Neural cell (in vitro differentiated cells): ENCODE data around the gene IGSF11. TPM values are rescaled to one million over a fixed set of nuclear protein-coding genes. Genes with fewer than 3 reads are reported as not detected.

Source experiments
- H2AFZ ChIP-seq: fragments of 200-600, 300-800 bp; sonication (generic), shearing (Covaris generic); 2 replicates; pipeline ENCODE4 v1.6.0; 2014; ENCODE audit warnings: low read depth, mild to moderate bottlenecking, antibody characterized with exemption, low read length, moderate library complexity
- H3F3A ChIP-seq: fragments of 200-600 bp; shearing (Covaris generic); 2 replicates; pipeline ENCODE4 v1.6.1; 2016; ENCODE audit warnings: mild to moderate bottlenecking, moderate library complexity, mixed read lengths, antibody characterized with exemption, low read length; ENCODE audit not compliant: insufficient read depth, poor library complexity, severe bottlenecking
- H3K27ac ChIP-seq: fragments of 200-600, 300-800 bp; sonication (generic), shearing (Covaris generic); 2 replicates; pipeline ENCODE4 v1.5.1; 2014; ENCODE audit warnings: mild to moderate bottlenecking, low read length, moderate library complexity
- H3K27me3 ChIP-seq: fragments of 300-800, 200-600 bp; sonication (generic), shearing (Covaris generic); 2 replicates; pipeline ENCODE4 v1.6.0; 2014; ENCODE audit warnings: mild to moderate bottlenecking, low read depth, low read length, moderate library complexity; ENCODE audit not compliant: insufficient read depth
- H3K36me3 ChIP-seq: fragments of 300-800, 200-600 bp; sonication (generic), shearing (Covaris generic); 2 replicates; pipeline ENCODE4 v1.5.1; 2014; ENCODE audit warnings: mild to moderate bottlenecking, antibody characterized with exemption, low read length, moderate library complexity; ENCODE audit not compliant: insufficient read depth
- H3K4me2 ChIP-seq: fragments of 300-800, 200-600 bp; sonication (generic), shearing (Covaris generic); 2 replicates; pipeline ENCODE4 v1.6.0; 2014; ENCODE audit warnings: mild to moderate bottlenecking, low read length
- H3K4me3 ChIP-seq: fragments of 300-800, 200-600 bp; sonication (generic), shearing (Covaris generic); 2 replicates; pipeline ENCODE4 v1.5.1; 2014; ENCODE audit warnings: mild to moderate bottlenecking, low read length, moderate library complexity
- H3K79me2 ChIP-seq: fragments of 200-600 bp; shearing (Covaris generic); replicated peaks from 2 replicates; pipeline ENCODE4 v1.6.0; 2014; ENCODE audit warnings: mild to moderate bottlenecking, low read length, moderate library complexity; ENCODE audit not compliant: insufficient read depth
- H3K9ac ChIP-seq: fragments of 300-800, 200-600 bp; sonication (generic), shearing (Covaris generic); 2 replicates; pipeline ENCODE4 v1.6.1; 2016; ENCODE audit warnings: mild to moderate bottlenecking, low read length, mixed read lengths
- H3K9me2 ChIP-seq: fragments of 200-600 bp; shearing (Covaris generic); 2 replicates; pipeline ENCODE4 v1.6.1; 2016; ENCODE audit warnings: mild to moderate bottlenecking, low read length, mixed read lengths; ENCODE audit not compliant: insufficient read depth
- H3K9me3 ChIP-seq: fragments of 200-600, 300-800 bp; sonication (generic), shearing (Covaris generic); 2 replicates; pipeline ENCODE4 v1.6.1; 2016; ENCODE audit warnings: mild to moderate bottlenecking, mixed run types, low read length, moderate library complexity, mixed read lengths
- H4K20me1 ChIP-seq: fragments of 200-600 bp; shearing (Covaris generic); 2 replicates; pipeline ENCODE4 v1.6.1; 2016; ENCODE audit warnings: mild to moderate bottlenecking, mixed run types; ENCODE audit not compliant: insufficient read depth
- EP300 ChIP-seq: fragments of 450-650 bp; conservative IDR thresholded peaks from 2 replicates; pipeline ENCODE4 v1.6.1; 2014; ENCODE audit warnings: antibody characterized with exemption, mild to moderate bottlenecking, moderate library complexity; ENCODE audit not compliant: poor library complexity, severe bottlenecking
- EZH2 ChIP-seq: fragments of 200-600, 300-800 bp; shearing (Covaris generic), sonication (generic); IDR thresholded peaks from 2 replicates; pipeline ENCODE4 v1.6.1; 2014; ENCODE audit warnings: antibody characterized with exemption, low read length, borderline replicate concordance, mild to moderate bottlenecking; ENCODE audit not compliant: insufficient read depth, poor library complexity, severe bottlenecking
- MXI1 ChIP-seq: fragments of 450-650 bp; conservative IDR thresholded peaks from 2 replicates; pipeline ENCODE4 v1.6.1; 2014; ENCODE audit warnings: antibody characterized with exemption, mild to moderate bottlenecking; ENCODE audit not compliant: poor library complexity, severe bottlenecking
- POLR2AphosphoS5 ChIP-seq: IDR thresholded peaks from 2 replicates; pipeline ENCODE4 v1.6.1; 2012
- RAD21 ChIP-seq: fragments of 450-650 bp; conservative IDR thresholded peaks from 2 replicates; pipeline ENCODE4 v1.6.1; 2014; ENCODE audit warnings: antibody characterized with exemption, mild to moderate bottlenecking, moderate library complexity
- SMC3 ChIP-seq: fragments of 450-650 bp; conservative IDR thresholded peaks from 2 replicates; pipeline ENCODE4 v1.6.1; 2014; ENCODE audit warnings: antibody characterized with exemption, mild to moderate bottlenecking, moderate library complexity; ENCODE audit not compliant: poor library complexity
- TAF1 ChIP-seq: IDR thresholded peaks from 2 replicates; pipeline ENCODE4 v1.6.1; 2012; ENCODE audit warnings: low read depth
- polyA plus RNA-seq: library from polyadenylated mRNA; depleted of rRNA; stranded (reverse); fragments of >200 nt; gene quantifications from 2 replicates; pipeline ENCODE4 v1.2.3, GENCODE V29; 2014
- TF ChIP-seq, protein P1 (sequence below): fragments of 450-650 bp; IDR thresholded peaks from 2 replicates; pipeline ENCODE4 v1.5.1; 2014; ENCODE audit warnings: antibody characterized with exemption, mild to moderate bottlenecking, moderate library complexity; ENCODE audit not compliant: poor library complexity, severe bottlenecking
- TF ChIP-seq, protein P2 (sequence below): IDR thresholded peaks from 2 replicates; pipeline ENCODE4 v1.6.1; 2012; ENCODE audit warnings: borderline replicate concordance

Gene IGSF11
- polyA plus RNA-seq, 1 donor from 2014 or later, result 1.2 TPM

DNA sequence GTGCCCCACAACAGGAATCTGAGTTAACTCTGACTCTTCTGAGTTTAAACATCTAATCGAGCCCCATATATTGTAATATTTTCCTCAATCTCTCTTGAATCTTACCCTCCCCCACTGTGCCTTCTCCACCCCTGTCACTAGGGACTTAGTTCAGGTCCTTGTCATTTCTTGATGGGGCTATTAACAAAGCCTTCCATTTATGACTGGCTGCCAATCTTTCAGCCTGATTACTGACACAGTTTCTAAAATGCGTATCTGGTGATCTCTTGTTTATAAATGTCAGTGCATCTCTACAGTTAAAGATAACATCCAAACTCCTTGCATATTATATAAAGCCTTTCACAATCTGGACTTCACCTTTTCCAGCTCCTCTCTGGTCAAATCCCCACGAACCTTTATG lies 124.3 kb downstream of the IGSF11 start:
- Histone ChIP-seq H3K9me2 (no peaks in the 10 kb centered on the region), H3K9ac (no peak overlapping the region), H4K20me1 (no peaks in the 10 kb centered on the region), H3K79me2 (no peaks in the 10 kb centered on the region), H2AFZ (no peak overlapping the region), H3K4me2 (no peak overlapping the region), H3K9me3 (no peaks in the 10 kb centered on the region), H3K27ac (peak overlapping the region; percentile 32), H3K27me3 (no peaks in the 10 kb centered on the region), H3K36me3 (no peaks in the 10 kb centered on the region), H3F3A (no peaks in the 10 kb centered on the region), H3K4me3 (peak overlapping the region; percentile 15)
- TF ChIP-seq RAD21 (no peak), SMC3 (no peak), EP300 (peak; percentile 86), MXI1 (no peak), POLR2AphosphoS5 (peak; percentile 57)
- TF ChIP-seq, protein P1, sequence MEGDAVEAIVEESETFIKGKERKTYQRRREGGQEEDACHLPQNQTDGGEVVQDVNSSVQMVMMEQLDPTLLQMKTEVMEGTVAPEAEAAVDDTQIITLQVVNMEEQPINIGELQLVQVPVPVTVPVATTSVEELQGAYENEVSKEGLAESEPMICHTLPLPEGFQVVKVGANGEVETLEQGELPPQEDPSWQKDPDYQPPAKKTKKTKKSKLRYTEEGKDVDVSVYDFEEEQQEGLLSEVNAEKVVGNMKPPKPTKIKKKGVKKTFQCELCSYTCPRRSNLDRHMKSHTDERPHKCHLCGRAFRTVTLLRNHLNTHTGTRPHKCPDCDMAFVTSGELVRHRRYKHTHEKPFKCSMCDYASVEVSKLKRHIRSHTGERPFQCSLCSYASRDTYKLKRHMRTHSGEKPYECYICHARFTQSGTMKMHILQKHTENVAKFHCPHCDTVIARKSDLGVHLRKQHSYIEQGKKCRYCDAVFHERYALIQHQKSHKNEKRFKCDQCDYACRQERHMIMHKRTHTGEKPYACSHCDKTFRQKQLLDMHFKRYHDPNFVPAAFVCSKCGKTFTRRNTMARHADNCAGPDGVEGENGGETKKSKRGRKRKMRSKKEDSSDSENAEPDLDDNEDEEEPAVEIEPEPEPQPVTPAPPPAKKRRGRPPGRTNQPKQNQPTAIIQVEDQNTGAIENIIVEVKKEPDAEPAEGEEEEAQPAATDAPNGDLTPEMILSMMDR, result no peak

DNA sequence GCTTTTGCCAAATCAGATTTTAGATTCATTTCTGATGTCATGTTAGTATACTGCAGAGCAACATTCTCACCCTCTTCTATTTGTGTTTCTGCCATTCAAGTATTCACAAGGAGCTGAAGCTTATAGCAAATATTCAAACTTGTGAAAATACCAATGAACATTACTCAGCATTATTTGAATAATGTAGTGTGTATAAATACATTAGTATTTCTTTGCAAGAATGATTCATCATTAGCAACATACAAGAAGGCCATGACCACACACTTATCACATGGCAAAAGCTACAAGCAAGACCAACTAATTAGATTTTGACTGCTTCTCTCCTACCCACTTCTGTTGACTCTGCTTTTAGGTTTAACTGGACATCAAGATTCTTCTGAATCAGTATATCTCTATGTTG lies 124.9 kb downstream of the IGSF11 start:
- Histone ChIP-seq H3K4me3 (peak overlapping the region; percentile 15), H3K27ac (peak overlapping the region; percentile 32), H3K9me3 (no peaks in the 10 kb centered on the region), H4K20me1 (no peaks in the 10 kb centered on the region), H3K79me2 (no peaks in the 10 kb centered on the region), H2AFZ (no peak overlapping the region), H3K36me3 (no peaks in the 10 kb centered on the region), H3K9me2 (no peaks in the 10 kb centered on the region), H3K9ac (no peak overlapping the region), H3K4me2 (no peak overlapping the region), H3F3A (no peaks in the 10 kb centered on the region), H3K27me3 (no peaks in the 10 kb centered on the region)
- TF ChIP-seq POLR2AphosphoS5 (no peak), RAD21 (no peak), MXI1 (no peak), EP300 (no peak), TAF1 (no peak), EZH2 (no peak), SMC3 (no peak)
- TF ChIP-seq, protein P2, sequence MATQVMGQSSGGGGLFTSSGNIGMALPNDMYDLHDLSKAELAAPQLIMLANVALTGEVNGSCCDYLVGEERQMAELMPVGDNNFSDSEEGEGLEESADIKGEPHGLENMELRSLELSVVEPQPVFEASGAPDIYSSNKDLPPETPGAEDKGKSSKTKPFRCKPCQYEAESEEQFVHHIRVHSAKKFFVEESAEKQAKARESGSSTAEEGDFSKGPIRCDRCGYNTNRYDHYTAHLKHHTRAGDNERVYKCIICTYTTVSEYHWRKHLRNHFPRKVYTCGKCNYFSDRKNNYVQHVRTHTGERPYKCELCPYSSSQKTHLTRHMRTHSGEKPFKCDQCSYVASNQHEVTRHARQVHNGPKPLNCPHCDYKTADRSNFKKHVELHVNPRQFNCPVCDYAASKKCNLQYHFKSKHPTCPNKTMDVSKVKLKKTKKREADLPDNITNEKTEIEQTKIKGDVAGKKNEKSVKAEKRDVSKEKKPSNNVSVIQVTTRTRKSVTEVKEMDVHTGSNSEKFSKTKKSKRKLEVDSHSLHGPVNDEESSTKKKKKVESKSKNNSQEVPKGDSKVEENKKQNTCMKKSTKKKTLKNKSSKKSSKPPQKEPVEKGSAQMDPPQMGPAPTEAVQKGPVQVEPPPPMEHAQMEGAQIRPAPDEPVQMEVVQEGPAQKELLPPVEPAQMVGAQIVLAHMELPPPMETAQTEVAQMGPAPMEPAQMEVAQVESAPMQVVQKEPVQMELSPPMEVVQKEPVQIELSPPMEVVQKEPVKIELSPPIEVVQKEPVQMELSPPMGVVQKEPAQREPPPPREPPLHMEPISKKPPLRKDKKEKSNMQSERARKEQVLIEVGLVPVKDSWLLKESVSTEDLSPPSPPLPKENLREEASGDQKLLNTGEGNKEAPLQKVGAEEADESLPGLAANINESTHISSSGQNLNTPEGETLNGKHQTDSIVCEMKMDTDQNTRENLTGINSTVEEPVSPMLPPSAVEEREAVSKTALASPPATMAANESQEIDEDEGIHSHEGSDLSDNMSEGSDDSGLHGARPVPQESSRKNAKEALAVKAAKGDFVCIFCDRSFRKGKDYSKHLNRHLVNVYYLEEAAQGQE, result no peak
- TF ChIP-seq, protein P1, result no peak
